Measurements from ENCODE around the gene HEXB.
"Not testable (repeated sequence)": the region's sequence is repeated elsewhere in the genome, so short reads cannot be mapped to it uniquely, and the experiment has no call there.

Gene HEXB

GRCh38 chr5:74738406-74738805 is 53.4 kb downstream of the HEXB start:
- no peak for DNase-seq (ENCODE audit: low spot score)

- DNase-seq (ENCODE audit: low spot score), result not testable (repeated sequence)
These were observed 63.7 kb downstream of the HEXB start for GRCh38 chr5:74748742-74749141.

- DNase-seq (ENCODE audit: low spot score), result no peak
These were observed 76.2 kb downstream of the HEXB start for GRCh38 chr5:74761241-74761640.

- peak; percentile 54 for DNase-seq (ENCODE audit: low spot score)
These were observed 77.6 kb downstream of the HEXB start for GRCh38 chr5:74762599-74762998.

GRCh38 chr5:74763504-74763903 is 78.5 kb downstream of the HEXB start:
- DNase-seq (ENCODE audit: low spot score), result no peak

GRCh38 chr5:74765201-74765600 is 80.2 kb downstream of the HEXB start:
- DNase-seq (ENCODE audit: low spot score), result no peak

GRCh38 chr5:74765929-74766328 is 80.9 kb downstream of the HEXB start:
- no peak for DNase-seq (ENCODE audit: low spot score)

- DNase-seq (ENCODE audit: low spot score), result no peak
These were observed 81.4 kb downstream of the HEXB start for GRCh38 chr5:74766418-74766848.

GRCh38 chr5:74766849-74767578 is 82.0 kb downstream of the HEXB start, which contains the start of the genes GFM2 and NSA2:
TSS of gene GFM2 (minus strand) at chr5:74767117. CDS start at chr5:74763742, 3,375 bp downstream.
TSS of gene NSA2 (plus strand) at chr5:74767249. CDS start at chr5:74767361, 112 bp downstream.
- DNase-seq (ENCODE audit: low spot score), result peak; percentile 96

- peak; percentile 47 for DNase-seq (ENCODE audit: low spot score)
These were observed 82.5 kb downstream of the HEXB start for GRCh38 chr5:74767579-74767913.
